GM19238 (cell line): ENCODE measurements around the gene DDRGK1.

Experiments
- DNase-seq: peaks from one replicate; pipeline ENCODE4 v3.0.0; 2011; ENCODE audit warnings: low spot score; ENCODE audit not compliant: insufficient read length

The DDRGK1 gene

DNA sequence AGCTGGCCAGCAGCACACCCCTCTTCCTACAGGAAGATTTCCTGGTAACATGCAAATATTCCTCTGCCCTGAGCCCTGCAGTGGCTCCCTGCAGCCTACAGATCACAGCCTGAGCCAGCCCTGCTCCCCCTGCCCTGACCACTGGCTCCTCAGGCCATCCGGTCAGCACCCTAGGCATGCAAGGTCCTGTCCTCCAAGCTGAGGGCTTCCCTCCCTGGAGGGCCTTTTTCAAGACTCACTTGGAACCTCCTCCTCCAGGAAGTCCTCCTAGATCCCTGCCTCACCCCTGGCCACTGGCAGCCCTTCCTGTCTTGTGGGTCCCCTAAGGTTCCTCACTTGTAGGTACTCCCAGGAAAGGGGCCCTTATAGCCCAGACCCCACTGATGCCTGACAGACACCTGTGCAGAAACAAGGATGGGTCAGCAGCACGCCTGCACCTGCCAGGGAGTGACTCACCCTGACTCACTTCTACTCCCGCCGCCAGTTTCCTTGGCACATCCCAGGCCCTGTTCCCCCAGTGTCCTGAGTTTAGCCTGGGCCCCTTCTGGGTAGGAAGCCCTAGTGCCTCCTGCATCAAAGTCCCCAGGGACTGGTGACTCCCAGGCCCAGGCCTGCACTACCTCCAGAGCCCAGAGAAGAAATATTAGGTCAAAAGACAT, 31.3 kb upstream of the DDRGK1 start:
- no peak for DNase-seq

DNA sequence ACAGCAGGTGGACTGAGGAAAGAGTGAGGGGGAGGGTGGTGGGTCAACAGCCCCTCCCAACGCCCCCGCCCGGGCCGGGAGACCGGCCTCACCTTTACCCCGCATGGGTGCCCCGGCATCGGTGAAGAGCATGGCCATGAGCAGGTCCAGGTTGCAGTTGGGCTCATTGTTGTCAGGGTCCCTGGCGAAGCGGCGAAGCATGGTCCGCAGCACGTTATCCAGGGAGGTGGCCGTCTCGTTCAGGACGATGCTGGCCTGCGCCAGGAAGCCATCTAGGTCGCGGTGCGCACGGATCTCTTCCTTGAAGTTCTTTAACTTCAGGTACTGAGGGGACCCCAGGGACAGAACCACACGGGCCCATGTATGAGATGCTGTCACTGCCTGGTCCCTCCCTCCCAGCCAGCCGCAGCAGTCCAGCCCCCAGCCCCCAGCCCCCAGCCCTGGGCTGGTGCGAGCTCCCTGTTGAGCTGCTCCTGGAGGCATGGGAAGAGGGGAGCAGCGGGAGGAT, 29.6 kb upstream of the DDRGK1 start:
- DNase-seq, result no peak

DNA sequence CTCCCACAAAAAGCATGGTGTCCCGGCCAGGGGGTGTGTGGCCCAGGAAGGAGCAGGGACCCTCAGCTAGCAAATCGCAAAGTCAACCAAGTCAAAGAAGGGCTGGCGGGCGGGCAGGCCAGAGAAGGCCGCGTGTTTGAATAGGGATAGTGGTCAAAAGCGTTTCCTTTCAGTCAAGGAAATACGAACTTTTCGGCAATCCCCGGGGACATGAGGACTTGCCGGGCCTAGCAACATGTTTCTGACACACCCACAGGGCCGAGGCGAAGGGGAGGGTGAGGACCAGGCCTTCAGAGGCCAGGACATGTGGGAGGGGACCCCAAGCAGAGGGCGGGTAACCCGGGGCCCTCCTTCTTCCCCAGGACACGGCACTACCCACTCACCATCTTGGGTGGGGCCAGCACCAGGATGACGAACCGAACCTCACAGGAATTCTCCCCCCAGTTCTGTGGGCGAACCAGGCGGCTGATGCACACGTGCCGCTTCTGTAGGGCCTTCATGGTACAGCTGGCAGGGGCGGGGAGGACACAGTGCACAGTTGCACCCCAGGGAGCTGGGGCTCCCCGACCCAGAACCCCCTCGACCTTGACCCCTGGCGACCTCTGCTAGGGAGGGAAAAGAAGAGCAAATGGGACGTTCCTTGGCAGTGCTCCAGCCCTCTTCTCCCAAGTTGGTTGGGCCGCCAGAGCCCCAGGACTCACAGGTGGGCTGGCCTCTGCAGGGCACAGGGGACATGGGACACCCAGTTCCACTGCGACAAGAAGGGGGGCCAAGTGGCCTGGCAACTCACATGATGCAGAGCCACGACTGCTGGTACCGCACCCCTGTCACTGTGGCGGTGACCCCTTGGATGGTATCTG, 28.9 kb upstream of the DDRGK1 start:
- no peak for DNase-seq

DNA sequence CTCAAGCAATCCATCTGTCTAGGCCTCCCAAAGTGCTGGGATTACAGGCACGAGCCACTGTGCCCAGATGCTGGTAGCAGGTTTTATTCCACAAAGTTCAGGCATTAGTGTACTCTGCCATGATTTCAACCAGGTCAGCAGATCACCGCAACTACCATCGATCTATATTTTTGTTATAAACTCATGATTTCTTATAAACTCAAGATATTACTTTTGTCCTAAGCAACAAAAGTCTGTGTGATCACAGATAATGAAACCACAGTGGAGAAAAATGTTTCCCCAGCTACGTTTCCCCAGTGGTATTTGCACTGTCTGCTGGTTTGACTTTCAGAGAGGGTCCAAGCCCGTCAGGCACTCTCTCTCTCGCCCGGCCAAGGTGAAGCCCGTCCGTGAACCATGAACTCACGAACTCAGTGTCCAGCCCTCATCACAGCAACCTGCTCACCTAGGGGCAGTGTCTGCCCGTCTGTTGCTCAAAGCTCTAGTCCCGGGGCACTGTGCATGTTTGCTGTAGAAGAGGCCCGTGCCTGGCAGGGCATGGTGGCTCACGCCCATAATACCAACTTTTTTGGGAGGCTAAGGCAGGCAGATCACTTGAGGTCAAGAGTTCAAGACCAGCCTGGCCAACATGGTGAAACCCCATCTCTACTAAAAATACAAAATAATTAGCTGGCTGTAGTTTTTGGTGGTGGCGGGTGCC, 27.6 kb upstream of the DDRGK1 start:
- DNase-seq, result no peak

DNA sequence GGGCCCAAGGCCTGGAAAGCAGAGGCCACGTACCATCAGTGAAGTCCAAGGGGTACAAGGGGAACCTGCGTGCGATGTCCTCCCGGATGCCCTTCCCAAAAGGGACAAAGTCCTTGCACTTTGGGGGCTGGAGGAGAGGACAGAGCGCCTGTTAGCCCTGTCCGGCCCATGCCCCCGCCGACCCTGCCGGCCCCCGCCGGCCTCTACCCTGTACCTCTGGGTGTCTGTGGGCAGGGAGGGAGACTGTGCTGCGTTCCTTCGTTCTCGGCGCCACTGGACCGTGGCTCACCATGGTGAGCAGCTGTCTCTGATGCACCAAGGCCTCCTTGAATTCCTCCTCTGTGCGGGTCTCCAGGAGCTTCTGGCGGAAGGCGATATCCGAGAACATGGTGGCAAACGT, 26.6 kb upstream of the DDRGK1 start:
- DNase-seq, result no peak

DNA sequence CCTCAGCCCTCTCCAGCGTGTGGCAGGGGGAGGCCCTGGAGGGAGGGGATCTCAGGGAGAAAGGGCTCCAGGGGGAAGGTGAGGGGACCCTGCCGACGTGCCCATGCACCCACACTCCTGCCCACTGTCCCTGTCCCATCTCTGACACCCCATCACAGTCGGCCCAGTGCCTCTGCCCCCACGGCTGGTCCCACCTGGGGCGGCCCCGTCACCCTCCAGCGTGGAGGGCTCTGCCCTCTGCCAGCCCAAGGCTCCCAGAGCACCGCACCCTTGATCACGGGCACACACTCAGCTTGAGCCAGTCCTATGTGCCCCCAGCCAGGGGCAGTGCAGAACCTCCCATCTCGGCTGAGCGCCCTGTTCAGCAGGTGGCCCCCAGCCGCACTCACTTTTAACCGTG, 25.3 kb upstream of the DDRGK1 start:
- DNase-seq, result no peak

DNA sequence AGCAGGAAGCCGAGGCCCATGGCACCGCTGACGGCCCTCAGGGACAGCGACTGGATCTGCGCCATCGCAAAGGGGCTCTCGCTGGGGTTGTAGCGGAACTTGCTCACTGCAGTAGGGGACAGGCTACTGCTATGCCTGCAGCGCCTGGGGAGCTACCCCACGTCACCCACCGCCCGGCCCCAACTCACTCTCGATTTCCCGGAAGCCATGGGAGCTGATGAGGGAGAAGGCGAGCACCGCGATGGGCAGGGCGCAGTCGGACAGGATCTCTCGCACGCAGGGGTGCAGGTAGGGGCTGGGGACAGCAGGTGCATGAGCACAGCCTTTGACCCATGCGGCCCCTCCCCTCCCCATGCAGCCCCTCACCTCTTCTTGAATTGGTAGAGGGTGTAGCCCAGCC, 24.7 kb upstream of the DDRGK1 start:
- no peak for DNase-seq

DNA sequence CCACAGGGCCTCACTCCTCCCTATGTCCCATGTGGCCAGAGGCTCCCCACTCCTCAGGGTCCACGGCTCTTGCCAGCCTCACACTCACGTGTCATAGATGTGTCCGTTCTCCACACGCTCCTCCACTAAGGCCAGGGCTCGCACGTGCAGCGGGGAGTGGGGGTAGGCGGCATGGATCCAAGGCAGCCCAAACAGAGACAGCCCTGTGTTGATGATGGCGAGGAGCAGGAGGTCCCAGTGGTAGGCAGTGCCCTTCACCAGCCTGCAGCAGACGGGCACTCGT, 24.2 kb upstream of the DDRGK1 start:
- no peak for DNase-seq

DNA sequence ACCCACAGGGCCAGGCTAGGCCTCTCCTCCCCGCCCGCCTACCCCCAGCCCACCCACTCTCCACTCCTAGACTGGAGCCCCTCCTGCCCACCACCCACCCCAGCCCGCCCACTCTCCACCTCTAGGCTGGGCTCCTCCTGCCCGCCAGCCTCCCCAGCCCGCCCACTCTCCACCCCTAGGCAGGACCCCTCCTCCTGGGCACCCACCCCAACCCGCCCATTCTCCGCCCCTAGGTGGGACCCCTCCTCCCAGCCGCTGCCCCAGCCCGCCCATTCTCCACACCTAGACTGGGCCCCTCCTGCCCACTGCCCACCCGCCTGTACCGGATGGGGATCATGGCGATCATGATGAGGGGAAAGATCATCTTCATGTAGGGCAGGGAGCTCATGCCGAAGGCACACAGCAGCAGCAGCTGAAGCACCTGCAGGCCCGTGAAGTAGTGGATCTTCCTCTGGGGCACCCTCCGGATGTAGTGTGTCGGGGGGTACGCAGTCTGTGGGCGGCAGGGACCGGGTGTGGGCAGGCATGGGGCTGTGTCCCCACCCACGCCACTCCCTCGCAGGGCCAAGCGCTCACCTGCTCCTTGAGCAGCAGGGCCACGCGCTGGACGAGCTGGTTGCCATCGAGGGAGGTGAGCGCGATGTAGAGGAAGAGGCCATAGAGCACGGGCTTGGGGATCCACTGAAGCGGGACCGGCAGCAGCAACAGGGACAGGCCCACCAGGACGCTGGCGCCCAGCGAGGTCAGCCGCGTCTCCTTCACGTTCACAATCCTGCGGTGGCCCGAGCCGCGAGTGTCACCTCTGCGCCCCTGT, 23.7 kb upstream of the DDRGK1 start:
- DNase-seq, result no peak

DNA sequence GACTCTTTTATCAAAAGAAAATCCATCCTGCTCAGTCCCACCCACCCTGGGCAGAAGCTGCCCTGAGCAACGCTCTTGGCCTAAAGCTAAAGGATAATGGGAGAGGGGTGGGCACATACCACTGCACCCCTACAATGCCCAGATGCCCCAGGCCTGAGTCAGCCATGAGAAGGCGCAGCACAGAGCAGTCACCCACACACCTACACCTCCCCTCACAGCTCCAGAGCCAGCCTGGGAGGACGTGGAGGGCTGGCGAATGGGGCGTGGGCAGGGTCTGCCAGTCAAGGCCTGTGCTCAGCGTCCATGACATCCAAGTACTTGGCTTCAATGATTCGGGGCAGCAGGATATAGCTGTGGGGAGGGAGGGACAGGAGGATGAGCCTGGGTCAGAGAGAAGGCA, 23.0 kb upstream of the DDRGK1 start:
- no peak for DNase-seq

DNA sequence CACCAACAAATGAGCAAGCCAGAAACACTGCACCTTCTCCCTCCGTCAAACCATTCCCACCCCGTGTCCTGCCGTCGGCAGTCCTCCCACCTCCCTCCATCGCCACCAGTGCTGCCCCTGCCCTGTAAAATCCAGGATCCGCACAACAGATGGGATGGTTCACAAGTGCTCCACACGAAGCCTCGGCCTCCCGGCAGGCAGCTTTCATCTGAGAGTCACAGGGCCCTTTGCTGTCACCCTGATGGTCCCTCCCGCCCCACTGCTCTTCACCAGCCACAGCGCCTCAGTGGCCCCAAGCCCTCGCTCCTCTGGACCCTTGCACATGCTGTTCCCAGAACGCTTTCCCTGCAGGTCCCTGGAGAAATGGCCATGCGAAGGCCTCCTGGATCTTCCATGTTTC, 22.4 kb upstream of the DDRGK1 start:
- DNase-seq, result no peak

DNA sequence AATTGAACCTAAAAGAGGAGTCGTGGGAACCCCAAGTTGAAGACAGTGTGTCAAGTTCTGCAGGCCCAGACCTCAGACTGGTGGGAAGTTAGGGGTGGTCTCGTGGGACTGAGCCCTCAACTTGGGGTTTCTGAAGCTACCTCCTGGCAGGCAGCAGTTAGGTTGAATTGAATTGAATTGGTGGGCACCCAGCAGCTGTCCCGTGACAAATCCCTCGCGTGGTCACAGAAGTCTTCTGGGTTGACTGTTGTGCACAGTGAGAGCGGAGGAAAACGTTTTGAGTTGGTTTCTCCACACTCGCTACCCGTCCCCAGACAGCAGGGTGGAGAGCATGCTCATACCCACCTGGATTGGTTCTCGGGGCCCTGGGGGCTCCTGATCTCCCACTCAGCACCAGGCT, 21.6 kb upstream of the DDRGK1 start:
- no peak for DNase-seq

DNA sequence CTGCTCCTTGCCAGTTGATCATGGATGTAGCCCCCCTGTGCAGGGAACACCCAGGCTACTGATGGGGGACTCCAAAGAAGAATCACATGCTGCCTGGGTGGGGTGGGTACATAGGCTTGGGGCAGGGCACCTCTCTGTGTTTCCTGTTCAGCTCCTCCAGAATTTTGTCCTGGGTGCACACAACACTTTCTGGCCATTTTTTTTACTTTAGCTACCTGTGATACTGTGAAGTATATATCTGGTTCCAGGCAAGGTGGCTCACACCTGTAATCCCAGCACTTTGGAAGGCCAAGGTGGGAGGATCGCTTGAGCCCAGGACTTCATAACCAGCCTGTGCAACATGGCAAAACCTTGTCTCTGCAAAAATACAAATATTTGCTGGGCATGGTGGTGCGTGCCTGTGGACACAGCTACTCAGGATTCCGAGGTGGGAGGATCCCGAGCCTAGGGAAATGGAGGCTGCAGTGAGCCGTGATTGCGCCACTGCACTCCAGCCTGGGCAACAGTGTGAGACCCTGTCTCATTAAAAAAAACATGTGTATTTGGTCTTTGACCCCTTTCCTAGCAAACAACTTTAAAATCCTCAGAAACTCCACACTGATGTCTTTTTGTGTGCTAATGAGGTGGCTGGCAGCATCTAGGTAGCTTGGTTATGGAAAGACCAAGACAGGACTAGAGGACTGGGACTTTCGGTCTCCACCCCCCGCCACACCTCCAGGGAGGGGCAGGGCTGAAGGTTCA, 20.4 kb upstream of the DDRGK1 start:
- DNase-seq, result no peak

DNA sequence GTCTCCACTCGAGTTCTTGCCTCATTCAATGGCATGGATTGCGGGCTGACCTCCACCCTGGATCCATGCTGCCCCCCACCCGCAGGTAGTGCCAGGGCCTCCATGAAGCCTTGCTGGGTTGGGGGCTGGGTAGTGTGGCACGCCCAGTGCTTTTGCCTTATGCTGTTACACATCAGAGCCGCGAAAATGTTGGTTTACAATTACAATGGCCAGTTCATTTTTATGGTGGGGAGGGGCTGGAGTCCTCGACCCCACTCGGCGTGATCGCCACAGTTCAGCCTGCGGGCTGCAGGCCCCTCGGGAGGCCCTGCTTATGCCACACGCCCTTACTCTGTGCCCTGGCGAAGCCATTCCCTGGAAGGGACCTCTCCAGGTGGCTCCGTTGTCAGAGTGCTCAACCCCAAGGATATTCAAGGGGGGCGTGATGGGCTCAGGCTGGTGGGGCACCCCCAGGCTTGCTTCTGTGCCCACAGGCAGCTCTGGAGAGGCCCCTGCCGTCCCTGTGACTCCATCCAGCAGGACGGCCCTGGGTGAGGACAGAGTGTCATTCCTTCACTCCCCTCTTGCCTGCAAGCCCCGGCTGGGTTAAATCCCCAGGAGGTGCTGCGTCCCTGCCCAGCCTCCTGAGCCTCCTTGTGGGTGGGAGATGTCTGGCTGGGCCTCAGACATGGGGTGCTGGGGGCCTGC, 19.7 kb upstream of the DDRGK1 start:
- no peak for DNase-seq

DNA sequence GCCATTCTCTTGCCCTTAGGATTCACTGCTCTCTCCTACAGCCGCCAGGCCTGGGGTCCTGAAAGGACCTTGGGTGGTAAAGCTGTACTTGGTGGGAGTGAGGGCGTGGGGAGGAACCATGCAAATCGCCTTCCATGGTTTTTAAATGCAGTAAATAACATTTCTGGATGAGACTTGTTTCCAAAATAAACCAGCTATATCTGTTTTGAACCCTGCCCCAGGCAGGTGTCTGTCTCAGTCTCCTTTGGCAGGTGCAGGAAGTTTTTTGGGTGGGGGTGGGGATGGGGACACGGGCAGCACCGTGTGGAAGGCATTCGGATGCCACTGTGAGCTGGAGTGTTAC, 19.1 kb upstream of the DDRGK1 start:
- no peak for DNase-seq

DNA sequence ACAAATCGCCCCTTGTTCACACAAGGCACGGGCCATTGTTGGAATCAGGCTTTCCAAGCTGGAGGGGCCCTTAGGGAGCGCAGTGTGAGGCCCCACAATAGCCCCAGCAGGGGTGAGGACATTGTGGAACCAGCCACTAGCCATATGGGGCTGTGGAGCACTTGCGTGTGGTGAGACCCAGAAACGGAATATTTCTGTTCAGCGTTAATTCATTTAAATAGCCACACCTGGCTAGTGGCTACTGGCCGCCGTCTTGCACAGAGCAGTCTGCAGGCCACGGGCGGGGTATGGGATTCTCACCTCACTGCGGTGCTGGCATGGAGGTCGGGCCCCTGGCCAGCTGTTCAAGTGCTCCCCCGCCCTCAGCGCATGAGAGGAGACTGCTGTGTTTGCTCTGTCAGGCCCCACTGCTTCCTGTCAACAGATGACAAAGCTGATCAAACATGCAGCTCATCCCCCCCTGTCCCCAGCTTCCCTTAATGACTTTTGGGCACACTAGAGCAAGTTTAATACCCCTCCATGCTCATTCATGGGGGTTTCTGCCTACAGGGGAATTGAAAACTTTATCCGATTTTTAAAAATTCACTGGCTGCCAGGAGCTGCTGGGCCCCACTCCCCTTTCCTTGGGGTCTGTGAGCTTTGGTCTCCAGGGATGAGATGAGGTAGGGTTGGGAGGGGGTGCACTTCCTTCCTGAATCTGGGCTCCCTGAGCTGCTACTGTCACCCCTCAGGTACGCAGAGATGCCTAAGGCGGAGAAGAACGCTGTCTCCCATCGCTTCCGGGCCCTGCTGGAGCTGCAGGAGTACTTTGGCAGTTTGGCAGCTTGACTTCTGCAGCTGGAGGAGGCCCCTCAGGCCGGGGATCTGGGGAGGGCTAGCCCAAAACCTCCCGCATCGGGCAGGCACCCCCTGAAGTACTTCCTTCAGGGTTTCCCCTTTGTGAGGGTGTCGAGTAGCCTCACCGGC, 18.4 kb upstream of the DDRGK1 start:
- peak; percentile 79 for DNase-seq

DNA sequence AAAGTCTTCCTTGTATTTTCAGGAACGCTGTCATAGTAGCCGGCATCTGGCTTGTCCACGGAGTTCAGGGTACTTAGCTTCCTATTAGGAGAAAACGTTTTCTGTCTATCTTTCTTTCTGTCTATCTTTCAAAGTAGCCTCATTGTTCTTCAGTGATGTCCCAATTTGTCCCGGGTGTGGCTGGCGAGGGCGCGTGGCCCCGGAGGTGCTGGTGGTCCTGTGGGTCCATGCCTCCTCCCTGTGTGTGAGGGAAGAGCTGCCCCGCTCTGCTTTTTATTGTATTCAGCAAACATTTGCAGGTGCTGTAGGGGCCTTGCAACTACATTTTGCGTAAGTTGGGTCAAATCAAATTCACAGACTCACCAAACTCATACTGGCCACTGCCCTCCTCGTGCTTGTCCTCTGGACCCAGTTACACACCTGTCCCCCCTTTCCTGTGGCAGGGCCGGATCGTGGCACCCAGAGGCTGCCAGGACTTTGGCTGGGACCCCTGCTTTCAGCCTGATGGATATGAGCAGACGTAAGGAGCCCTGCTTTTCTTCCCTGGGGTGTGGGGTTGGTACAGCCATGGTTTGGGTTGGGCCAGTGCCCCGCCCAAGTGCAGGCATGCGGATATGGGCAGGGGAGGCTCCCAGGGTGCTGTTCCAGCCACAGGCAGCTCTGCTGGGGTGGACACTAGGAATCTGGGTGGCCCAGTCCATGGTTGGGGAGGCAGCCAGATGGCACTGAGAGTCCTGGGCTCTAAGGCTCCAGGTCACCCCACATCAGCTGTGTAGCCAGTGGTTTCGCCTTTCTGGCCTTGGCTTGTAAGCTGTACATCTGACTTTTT, 17.1 kb upstream of the DDRGK1 start:
- DNase-seq, result no peak

DNA sequence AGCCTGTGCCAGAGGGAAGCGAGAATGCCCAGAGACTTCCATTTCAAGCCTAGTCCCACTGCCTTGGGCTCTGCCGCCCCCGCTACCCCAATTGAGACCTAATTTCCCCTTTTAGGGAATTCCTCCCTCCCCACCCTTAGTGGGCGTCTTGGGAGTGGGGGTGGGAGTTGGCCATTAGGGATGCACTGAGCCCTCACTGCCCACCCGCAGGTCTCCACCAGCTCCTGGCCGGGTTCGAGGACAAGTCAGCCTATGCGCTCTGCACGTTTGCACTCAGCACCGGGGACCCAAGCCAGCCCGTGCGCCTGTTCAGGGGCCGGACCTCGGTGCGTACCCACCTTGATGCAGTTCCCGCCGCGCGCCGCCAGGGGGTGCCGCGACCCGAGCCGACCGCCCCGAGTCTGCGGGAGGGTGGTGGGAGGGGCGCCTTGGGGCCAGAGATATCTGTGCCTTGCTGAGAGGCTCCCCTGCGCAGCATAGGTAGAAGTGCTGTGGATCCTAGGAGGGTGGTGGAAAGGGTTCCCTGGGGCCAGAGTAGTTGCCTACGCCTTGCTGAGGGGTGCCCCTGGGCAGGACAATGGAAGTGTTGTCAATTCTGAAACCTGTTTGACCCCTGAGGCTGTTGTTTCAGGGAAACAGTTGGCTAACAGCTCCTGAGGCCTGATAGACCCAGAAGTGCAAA, 14.0 kb upstream of the DDRGK1 start:
- DNase-seq, result peak; percentile 71
